ENCODE measurements around the gene KLHDC8A. TPM values are rescaled to one million over a fixed set of nuclear protein-coding genes. Genes with fewer than 3 reads are reported as not detected.

KLHDC8A gene
- total and polyA plus RNA-seq, 2 of the 4 experiments (the other 2 are of a cell fraction) = not detected

GRCh38 chr1:205326812-205327466, 29.8 kb downstream of the KLHDC8A start (continued):
- no peak for TF ChIP-seq RCOR1 (IDR thresholded peaks at IDR 0.05; ENCODE audit: insufficient replicate concordance, low read length)

GRCh38 chr1:205325334-205325884, 31.3 kb downstream of the KLHDC8A start:
- H3K4me3 ChIP-seq (ENCODE audit: insufficient read depth, low read depth, low read length) = no peak overlapping the region
- no peak overlapping the region; the same call in 1 of the 2 replicates for H3K27ac ChIP-seq (ENCODE audit: insufficient read depth, low read length)
- H3K9ac ChIP-seq (ENCODE audit: low read depth, low read length) = peak overlapping the region; percentile 1; the same call in 1 of the 2 replicates
- H3K36me3 ChIP-seq (ENCODE audit: control insufficient read depth, insufficient read depth, low read length) = no peaks in the 10 kb centered on the region; the same call in 1 of the 2 replicates
- peak overlapping the region; percentile 92 for H2BK120ac ChIP-seq (ENCODE audit: low read depth, low read length)
- peak overlapping the region; percentile 78 for H2AFZ ChIP-seq (replicated peaks; ENCODE audit: low read length, poor library complexity)
- no peak overlapping the region for H3K56ac ChIP-seq (ENCODE audit: extremely low read depth, insufficient read depth, low read length)
- H3K18ac ChIP-seq (ENCODE audit: low read depth, low read length) = peak overlapping the region; percentile 11; the same call in 1 of the 2 replicates
- H3K14ac ChIP-seq (replicated peaks; ENCODE audit: low read depth, low read length) = peak overlapping the region; percentile 75
- POLR2A ChIA-PET (ENCODE audit: unreplicated experiment) = interaction anchor here (1.9 kb wide), 1 partner anchor 52 kb away, joined by 5 read pairs; no protein-coding TSS in a partner anchor
- peaks cover 14% of the 10 kb centered on the region for H3K9me1 ChIP-seq (ENCODE audit: insufficient read depth, low read length)
- WGBS, 2 experiments (ENCODE audit: extremely low coverage in 2 of 2, insufficient read length in 1 of 2) = no CpG with 5 or more reads among the region's 6 CpGs
- peak overlapping the region; percentile 44 for H2BK5ac ChIP-seq (ENCODE audit: low read depth, low read length, poor library complexity, severe bottlenecking)
- CTCF ChIA-PET = interaction anchor here (0.5 to 4.7 kb wide), 21 partner anchors 8 to 184 kb away, joined by 3 to 126 read pairs (median 4); no protein-coding TSS in a partner anchor
- no TSS peak for BruUV-seq (replicated peaks)
- peaks cover 11% of the 10 kb centered on the region for H4K20me1 ChIP-seq (ENCODE audit: insufficient read depth, low read length)
- peak; percentile 84 for DNase-seq
- H2BK15ac ChIP-seq (ENCODE audit: low read depth, low read length) = peak overlapping the region; percentile 94
- H4K5ac ChIP-seq (ENCODE audit: low read depth, low read length) = peak overlapping the region; percentile 8; the same call in 1 of the 2 replicates
- in situ Hi-C loops (cut with MboI; ENCODE audit: low sequenced_read_pairs) (no loop called here), dilution Hi-C loops (cut with HindIII; ENCODE audit: low sequenced_read_pairs, unreplicated experiment) (no loop called here), intact Hi-C loops (cut with micrococcal nuclease) (loop anchor here (1.0 to 10.0 kb wide), 3 partner anchors 52 to 337 kb away; no protein-coding TSS in a partner anchor)
- peak overlapping the region; percentile 17 to 90 for H4K8ac ChIP-seq (ENCODE audit: low read depth in 2 of 2, low read length in 2 of 2)
- H3K27me3 ChIP-seq (ENCODE audit: control insufficient read depth, insufficient read depth, low read length) = peaks cover 10% of the 10 kb centered on the region
- peak overlapping the region; percentile 90 for H2BK20ac ChIP-seq (ENCODE audit: low read depth, low read length)
- peak overlapping the region; percentile 93 for H2AK9ac ChIP-seq (replicated peaks; ENCODE audit: low read depth, low read length, poor library complexity)
- no peaks in the 10 kb centered on the region for H3K9me3 ChIP-seq (ENCODE audit: control insufficient read depth, insufficient read depth, low read length)
- H3K23ac ChIP-seq (ENCODE audit: low read depth, low read length) = peak overlapping the region; percentile 54; the same call in 1 of the 2 replicates
- H4K91ac ChIP-seq (ENCODE audit: insufficient read depth, low read depth, low read length) = peak overlapping the region; percentile 84
- H3K4me2 ChIP-seq (ENCODE audit: low read depth, low read length) = no peak overlapping the region
- peaks cover 16% of the 10 kb centered on the region for H3K4me1 ChIP-seq (ENCODE audit: control insufficient read depth, insufficient read depth, low read length)
- H2AK5ac ChIP-seq (ENCODE audit: low read depth, low read length) = peak overlapping the region; percentile 93
- H3K79me1 ChIP-seq (ENCODE audit: low read depth in 1 of 2, low read length in 2 of 2) = peaks cover 5 to 26% of the 10 kb centered on the region in 2 experiments; a peak in 3 of 4 replicates
- peak; percentile 50 for ATAC-seq (ENCODE audit: low read depth)
- peak overlapping the region; percentile 94 for H3K4ac ChIP-seq (ENCODE audit: low read depth, low read length)
- TF ChIP-seq, protein P1, sequence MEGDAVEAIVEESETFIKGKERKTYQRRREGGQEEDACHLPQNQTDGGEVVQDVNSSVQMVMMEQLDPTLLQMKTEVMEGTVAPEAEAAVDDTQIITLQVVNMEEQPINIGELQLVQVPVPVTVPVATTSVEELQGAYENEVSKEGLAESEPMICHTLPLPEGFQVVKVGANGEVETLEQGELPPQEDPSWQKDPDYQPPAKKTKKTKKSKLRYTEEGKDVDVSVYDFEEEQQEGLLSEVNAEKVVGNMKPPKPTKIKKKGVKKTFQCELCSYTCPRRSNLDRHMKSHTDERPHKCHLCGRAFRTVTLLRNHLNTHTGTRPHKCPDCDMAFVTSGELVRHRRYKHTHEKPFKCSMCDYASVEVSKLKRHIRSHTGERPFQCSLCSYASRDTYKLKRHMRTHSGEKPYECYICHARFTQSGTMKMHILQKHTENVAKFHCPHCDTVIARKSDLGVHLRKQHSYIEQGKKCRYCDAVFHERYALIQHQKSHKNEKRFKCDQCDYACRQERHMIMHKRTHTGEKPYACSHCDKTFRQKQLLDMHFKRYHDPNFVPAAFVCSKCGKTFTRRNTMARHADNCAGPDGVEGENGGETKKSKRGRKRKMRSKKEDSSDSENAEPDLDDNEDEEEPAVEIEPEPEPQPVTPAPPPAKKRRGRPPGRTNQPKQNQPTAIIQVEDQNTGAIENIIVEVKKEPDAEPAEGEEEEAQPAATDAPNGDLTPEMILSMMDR (conservative IDR thresholded peaks at IDR 0.05; ENCODE audit: low read depth, low read length) = peak; percentile 91
- TF ChIP-seq, protein P2, sequence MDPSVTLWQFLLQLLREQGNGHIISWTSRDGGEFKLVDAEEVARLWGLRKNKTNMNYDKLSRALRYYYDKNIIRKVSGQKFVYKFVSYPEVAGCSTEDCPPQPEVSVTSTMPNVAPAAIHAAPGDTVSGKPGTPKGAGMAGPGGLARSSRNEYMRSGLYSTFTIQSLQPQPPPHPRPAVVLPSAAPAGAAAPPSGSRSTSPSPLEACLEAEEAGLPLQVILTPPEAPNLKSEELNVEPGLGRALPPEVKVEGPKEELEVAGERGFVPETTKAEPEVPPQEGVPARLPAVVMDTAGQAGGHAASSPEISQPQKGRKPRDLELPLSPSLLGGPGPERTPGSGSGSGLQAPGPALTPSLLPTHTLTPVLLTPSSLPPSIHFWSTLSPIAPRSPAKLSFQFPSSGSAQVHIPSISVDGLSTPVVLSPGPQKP (IDR thresholded peaks at IDR 0.05; ENCODE audit: borderline replicate concordance, low read depth, low read length) = no peak
- TF ChIP-seq MXI1 (IDR thresholded peaks at IDR 0.05; ENCODE audit: borderline replicate concordance, low read depth, low read length) (no peak), SMC3 (IDR thresholded peaks at IDR 0.05; ENCODE audit: low read depth, low read length) (peak; percentile 99), NFE2L2 (IDR thresholded peaks at IDR 0.05; ENCODE audit: low read depth, low read length) (no peak), CHD1 (IDR thresholded peaks at IDR 0.05; ENCODE audit: low read depth, low read length) (no peak), MAZ (IDR thresholded peaks at IDR 0.05; ENCODE audit: borderline replicate concordance, low read depth, low read length) (no peak), CEBPB (IDR thresholded peaks at IDR 0.05; ENCODE audit: low read depth, low read length) (0 out of 2 replicates have a peak, but pooled peaks have one; percentile 22), MAFK (IDR thresholded peaks at IDR 0.05; ENCODE audit: low read depth, low read length) (no peak), FOS (IDR thresholded peaks at IDR 0.05; ENCODE audit: low read depth, low read length) (no peak)

All from IMR-90 (cell line).